HG03175 (cell line): Measurements from ENCODE around the gene CTRB1.
"Not testable (repeated sequence)": the region's sequence is repeated elsewhere in the genome, so short reads cannot be mapped to it uniquely, and the experiment has no call there.

ENCODE experiments used
- ATAC-seq: cut with Tn5 transposase; IDR thresholded peaks from one replicate; pipeline ENCODE4 v1.9.1; 2021; ENCODE audit warnings: mild to moderate bottlenecking, moderate library complexity; ENCODE audit not compliant: unreplicated experiment

Gene CTRB1

GRCh38 chr16:75203667-75204409 is 14.9 kb upstream of the CTRB1 start:
- ATAC-seq: no peak

- no peak for ATAC-seq
Observed at GRCh38 chr16:75204410-75204758, 14.4 kb upstream of the CTRB1 start.

GRCh38 chr16:75204905-75205304 is 13.9 kb upstream of the CTRB1 start:
- ATAC-seq: not testable (repeated sequence)

- not testable (repeated sequence) for ATAC-seq
Observed at GRCh38 chr16:75205438-75205837, 13.3 kb upstream of the CTRB1 start.

GRCh38 chr16:75205961-75206748 is 12.6 kb upstream of the CTRB1 start:
- ATAC-seq: not testable (repeated sequence)

GRCh38 chr16:75206749-75207451 is 11.9 kb upstream of the CTRB1 start, which contains the start of gene CTRB2:
Gene CTRB2, minus strand, starts transcription at chr16:75207161. Its CDS starts 20 bp downstream, at chr16:75207141.
- ATAC-seq: no peak

GRCh38 chr16:75207831-75208230 is 11.0 kb upstream of the CTRB1 start:
- no peak for ATAC-seq

GRCh38 chr16:75208242-75208825 is 10.5 kb upstream of the CTRB1 start:
- no peak for ATAC-seq

GRCh38 chr16:75208861-75209505 is 9.8 kb upstream of the CTRB1 start:
- no peak for ATAC-seq

GRCh38 chr16:75209514-75209913 is 9.3 kb upstream of the CTRB1 start:
- ATAC-seq: not testable (repeated sequence)

- ATAC-seq: no peak
Observed at GRCh38 chr16:75209944-75210343, 8.8 kb upstream of the CTRB1 start.

GRCh38 chr16:75211286-75211685 is 7.5 kb upstream of the CTRB1 start:
- ATAC-seq: not testable (repeated sequence)

- no peak for ATAC-seq
Observed at GRCh38 chr16:75216127-75216526, 2.7 kb upstream of the CTRB1 start.

- ATAC-seq: no peak
Observed at GRCh38 chr16:75216576-75216975, 2.2 kb upstream of the CTRB1 start.

GRCh38 chr16:75217389-75217851 is 1.4 kb upstream of the CTRB1 start:
- no peak for ATAC-seq

GRCh38 chr16:75219088-75219487 is 300 bp downstream of the CTRB1 start:
- no peak for ATAC-seq

- ATAC-seq: no peak
Observed at GRCh38 chr16:75219838-75220237, 1.1 kb downstream of the CTRB1 start.

- ATAC-seq: no peak
Observed at GRCh38 chr16:75222271-75222783, 3.5 kb downstream of the CTRB1 start.

- ATAC-seq: not testable (repeated sequence)
Observed at GRCh38 chr16:75223129-75223528, 4.3 kb downstream of the CTRB1 start.
